Amniotic stem cell (primary cell): ENCODE results near the gene RAD51B.
A peak's percentile ranks its signal among the peaks of the same experiment; 100 is the strongest.
"Not testable (repeated sequence)": the region's sequence is repeated elsewhere in the genome, so short reads cannot be mapped to it uniquely, and the experiment has no call there.

Experiments
- DNase-seq: peaks from one replicate; lab custom pipeline; 2025; lab: John Stamatoyannopoulos, UW

RAD51B gene

DNA sequence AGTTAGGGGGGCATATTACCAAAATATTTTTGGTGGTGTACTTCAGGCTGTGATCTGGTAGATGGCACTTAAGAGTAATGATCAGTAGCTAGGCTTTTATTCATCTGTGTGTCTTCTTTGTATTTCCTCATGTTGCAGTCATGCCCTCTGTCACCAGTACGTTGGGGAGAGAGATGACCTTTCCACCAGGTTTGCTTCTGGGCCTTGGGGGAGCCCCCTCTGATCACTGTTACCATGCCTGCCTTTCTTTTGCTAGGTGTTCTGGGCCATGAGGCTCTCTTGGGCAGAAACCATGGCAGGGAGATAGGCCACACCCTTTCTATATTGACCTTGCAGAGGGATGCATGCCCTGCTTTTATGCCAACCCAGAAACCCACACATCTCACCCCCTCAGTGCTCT lies 208.5 kb downstream of the RAD51B start:
- DNase-seq: no peak

DNA sequence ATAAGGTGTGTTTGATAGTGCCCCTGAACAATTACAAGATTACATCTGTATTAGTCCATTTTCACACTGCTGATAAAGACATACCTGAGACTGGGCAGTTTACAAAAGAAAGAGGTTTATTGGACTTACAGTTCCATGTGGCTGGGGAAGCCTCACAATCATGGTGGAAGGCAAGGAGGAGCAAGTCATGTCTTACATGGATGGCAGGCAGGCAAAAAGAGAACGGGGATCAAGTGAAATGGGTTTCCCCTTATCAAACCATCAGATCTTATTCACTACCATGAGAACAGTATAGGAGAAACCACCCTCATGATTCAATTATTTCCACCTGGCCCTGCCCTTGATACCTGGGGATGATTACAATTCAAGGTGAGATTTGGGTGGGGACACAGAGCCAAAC lies 211.4 kb downstream of the RAD51B start:
- not testable (repeated sequence) for DNase-seq

DNA sequence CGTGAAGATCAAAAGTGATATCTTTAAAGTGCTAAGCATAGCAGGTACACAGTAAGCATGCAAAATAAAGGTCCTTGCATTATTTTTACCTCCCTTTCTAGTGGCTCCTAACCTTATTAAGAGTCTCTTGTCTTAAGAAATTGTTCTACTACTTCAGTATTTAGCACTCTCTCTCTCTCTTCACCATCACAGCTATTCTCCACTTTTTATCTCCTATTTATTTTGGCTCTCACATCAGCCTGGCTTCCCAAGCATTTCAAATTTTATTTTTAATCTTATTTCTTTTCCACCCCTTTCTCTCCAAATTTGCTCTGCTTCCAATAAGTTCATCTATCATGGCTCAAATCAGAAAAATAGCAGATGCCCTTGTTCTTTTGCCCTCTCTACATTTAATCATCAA lies 212.6 kb downstream of the RAD51B start:
- DNase-seq: no peak

DNA sequence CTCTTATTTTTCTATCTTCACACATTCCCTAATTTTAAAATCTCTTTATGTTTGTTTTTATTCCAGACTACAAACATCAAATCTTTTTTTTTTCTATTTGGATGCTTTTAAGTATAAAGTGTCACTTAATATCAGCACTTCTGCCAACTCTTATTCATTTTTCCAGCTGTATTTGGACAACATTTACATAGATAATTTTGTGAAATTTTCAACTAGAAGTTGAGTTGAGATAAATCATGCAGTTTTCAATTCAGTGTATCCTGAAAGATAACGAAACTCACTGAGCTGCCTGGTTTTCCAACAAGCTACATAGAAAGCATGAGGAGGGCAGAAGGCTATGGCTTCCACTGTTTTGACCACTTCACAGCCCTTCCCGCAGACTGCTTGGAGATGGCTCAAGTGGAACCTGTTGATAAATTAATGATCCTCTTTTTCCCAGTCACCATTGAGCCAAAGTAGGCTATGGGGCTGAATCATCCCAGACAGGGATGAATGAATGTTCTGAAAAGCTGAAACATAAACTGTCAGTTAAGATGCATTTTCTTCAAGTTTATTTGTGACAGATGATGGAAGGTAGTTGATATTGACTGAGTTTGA lies 213.9 kb downstream of the RAD51B start:
- no peak for DNase-seq

DNA sequence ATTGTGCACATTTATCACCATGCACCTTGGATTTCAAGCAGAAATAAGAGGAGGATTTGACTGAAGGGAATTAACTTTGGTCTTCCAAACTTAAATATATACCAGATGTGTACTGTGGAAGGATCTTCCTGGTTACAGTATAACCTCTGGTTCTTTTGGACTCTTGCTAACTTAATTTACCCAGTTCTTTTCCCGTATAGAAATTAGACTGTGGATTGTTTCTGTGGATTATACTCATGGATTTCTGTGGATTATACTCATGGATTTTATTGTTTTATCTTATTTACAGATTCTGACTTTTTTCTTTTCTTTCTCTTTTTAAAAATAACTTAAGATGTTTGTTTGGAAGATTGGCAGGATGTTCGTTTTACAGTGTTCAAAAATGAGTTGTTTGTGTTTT lies 215.3 kb downstream of the RAD51B start:
- DNase-seq: no peak

DNA sequence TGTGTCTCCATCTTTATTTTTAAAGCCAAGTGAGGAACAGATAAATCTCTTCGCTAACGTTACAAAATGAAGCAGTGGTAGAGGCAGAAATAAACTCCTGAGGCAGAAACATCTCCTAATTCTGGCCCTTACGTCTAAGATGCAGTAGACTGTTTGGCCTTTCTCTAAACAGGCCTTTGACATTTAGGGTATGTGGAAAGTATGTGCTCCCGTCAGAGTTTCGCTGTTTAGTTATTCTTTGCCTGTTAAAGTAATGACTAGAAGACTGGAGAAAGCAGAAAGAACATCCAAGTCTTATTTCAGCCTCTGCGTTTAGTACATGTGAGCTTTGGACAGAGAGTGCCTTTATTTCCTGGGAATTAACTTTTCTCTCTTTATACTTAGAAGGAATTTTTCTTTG lies 216.6 kb downstream of the RAD51B start:
- no peak for DNase-seq

DNA sequence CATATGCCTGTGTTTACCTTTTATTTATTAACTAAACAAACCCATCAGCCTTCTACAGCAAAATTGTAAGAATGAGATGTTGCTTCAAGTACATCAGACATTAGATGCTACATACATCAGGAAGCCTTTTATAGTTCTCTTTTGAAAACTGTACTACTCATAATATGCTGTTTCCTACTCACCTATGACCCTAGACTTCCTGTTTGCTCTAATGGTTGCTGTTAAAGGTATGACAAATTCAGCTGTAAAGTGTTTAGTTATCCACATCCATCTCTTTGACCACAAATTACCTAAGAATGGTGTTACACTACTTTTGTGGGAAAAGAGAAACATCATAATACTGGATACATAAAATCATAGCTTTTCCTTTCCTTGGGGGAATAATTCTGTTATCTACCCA lies 220.0 kb downstream of the RAD51B start:
- DNase-seq: no peak

DNA sequence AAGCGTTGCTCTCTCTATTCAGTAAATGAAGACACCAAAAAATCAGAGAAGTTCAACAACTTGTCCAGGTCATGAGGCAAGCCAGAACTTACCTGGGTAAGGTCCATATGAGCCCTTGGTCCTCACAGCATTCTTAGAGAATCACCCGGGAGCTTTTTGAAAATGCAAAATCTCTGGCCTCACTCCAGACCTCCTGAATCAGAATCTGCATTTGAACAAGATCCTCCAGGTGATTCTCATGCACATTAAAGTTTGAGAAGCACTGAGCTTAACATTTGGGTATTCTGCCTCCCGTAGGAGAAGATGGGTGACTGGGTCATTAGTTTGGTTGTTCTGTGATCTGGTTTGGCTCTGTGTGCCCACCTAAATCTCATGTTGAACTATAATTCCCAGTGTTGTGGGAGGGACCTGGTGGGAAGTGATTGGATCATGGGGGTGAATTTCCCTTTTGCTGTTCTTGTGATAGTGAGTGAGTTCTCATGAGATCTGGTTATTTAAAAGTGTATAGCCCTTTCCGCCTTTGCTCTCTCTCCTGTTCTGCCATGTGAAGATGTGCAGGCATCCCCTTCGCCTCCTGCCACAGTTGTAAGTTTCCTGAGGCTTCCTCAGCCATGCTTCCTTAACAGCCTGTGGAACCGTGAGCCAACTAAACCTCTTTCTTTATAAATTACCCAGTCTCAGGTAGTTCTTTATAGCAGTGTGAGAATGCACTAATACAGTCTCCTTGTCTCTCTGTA lies 221.2 kb downstream of the RAD51B start:
- no peak for DNase-seq

DNA sequence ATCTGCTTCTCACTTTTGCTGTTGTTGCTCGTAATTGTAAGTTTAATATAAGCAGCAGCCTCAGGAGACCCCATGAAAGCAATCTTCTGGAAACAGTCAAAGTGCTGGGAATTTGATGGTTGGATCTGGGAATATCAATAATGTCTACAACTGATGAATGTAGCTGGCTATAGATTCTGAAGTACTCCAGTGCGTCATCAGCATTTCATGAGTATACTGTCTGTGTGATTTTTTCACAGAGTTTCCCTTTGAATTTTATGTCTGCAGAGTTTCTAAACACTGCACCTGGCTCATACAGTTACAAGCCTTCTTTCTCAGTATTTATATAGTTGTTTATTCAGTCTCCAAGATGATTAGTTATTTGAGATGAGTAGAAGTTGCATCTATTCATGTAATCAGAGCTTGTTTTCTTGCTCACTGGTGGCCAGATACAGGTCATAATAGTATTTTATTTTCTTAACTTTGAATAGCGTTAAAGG lies 222.3 kb downstream of the RAD51B start:
- no peak for DNase-seq

DNA sequence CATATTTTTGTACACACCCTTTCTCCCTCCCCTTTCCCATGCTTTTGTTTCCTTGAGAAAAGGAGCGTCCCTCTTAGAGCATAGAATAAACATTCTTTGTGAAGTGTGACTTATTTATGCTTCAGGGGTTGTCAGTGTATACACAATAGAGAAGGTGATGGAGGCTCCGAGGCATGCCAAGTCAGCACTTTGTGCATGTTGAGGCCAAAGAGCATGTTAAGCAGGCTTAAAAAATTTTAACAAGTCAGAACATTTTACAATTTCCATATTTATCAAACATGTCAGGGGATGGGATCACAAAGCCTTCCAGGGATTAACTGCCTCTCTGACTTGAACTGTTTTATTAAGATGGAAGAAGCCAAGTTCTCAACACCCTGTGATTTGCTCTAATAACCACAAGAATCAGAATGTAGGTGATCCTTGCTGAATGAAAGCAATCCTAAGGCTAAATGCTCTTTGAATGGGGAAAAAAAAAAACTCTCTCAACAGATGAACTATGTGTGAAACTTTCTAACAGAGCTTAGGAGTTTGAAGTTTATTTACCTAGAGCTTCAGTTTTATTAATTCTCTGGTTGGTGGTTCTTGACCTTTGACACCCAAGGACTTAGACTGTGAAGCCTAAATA lies 223.1 kb downstream of the RAD51B start:
- DNase-seq: no peak

DNA sequence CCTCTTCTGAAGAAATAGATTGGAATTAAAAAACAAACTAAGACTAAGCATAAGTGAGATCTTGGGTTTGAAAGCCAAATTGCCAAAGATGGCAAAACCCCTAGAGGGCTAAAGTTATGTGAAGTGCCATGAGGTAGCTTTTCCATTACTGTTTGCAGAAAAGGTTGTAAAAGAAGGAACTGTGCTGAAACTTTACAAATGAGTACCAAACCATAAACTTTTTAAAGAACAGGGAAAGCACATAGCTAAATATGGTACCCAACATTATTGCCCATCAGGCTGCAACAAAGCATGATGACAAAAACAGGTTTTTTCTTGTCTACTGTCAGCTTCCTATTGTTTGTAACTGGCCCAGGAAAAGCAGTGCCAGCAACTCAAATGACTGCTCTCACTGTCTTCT lies 224.2 kb downstream of the RAD51B start:
- DNase-seq: no peak

DNA sequence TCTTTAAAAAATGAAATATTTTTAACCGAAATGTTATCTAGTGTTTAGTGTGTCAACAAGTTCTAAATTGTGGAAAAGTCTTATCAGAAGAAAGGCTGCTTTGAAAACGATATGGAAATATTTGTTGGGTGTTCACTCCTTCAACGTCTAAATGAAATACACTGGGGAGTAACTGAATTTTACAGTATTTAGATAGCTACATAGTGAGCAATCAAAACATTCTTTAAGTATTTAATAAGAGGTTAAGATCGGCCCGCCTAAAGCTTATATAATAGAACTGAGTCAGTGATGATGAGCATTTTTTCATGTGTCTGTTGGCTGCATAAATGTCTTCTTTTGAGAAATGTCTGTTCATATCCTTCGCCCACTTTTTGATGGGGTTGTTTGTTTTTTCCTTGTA lies 228.3 kb downstream of the RAD51B start:
- peak; percentile 22 for DNase-seq

DNA sequence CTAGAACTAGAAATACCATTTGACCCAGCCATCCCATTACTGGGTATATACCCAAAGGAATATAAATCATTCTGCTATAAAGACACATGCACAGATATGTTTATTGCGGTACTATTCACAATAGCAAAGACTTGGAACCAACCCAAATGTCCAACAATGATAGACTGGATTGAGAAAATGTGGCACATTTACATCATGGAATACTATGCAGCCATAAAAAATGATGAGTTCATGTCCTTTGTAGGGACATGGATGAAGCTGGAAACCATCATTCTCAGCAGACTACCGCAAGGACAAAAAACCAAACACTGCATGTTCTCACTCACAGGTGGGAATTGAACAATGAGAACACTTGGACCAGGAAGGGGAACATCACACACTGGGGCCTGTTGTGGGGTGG lies 229.2 kb downstream of the RAD51B start:
- DNase-seq: not testable (repeated sequence)

DNA sequence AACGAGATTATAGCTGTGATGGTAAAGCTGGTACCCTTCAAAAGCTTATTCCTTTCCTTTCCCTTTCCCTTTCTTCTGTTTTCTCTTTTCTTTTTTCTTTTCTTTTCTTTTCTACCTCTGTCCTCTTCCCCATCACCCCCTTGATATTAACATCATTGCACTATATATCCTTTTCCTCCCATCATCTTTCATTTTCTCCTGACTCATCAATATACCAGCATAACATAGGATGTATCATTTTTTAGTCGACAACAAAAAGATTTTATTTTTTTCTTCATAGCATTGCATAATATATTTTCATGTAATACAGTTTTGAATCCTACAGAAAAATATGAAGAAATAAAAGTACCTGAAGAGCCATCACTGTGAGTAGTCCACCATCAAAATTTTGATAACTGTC lies 230.6 kb downstream of the RAD51B start:
- no peak for DNase-seq

DNA sequence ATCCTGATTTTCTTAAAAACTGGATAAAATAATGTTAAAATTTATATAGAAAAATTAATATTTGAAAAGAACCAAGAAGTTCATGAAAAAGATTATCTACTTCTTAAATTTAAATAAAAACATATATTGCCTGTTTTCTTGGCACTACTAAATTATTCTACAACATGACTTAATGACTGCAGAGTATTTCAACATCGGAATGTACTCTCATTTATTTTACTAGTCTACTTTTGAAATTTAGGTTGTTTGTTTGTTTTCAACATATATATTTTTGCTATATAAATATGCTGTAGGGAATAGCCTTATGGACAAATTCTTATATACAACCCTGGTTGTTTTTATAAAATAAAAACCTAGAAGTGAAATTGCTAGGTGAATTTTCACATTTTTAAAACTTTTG lies 231.6 kb downstream of the RAD51B start:
- DNase-seq: no peak

DNA sequence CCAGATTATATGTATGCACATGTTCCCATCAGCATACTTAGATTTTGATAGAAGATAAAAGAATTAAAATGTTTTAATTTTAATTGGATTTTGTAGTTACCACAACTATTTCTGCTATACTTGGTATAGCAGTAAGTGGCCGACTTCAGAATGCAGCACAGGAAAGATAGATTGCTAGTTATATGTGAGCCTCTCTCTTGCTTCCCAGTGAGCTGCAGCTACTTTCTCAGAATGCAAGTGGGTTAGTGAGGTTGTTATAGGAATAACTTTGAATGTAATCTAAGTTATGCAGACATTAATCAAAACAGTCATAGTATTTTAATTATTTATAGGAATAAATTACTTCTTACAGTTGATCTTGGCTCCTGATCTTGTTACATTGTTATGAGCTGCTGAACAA lies 240.6 kb downstream of the RAD51B start:
- no peak for DNase-seq

DNA sequence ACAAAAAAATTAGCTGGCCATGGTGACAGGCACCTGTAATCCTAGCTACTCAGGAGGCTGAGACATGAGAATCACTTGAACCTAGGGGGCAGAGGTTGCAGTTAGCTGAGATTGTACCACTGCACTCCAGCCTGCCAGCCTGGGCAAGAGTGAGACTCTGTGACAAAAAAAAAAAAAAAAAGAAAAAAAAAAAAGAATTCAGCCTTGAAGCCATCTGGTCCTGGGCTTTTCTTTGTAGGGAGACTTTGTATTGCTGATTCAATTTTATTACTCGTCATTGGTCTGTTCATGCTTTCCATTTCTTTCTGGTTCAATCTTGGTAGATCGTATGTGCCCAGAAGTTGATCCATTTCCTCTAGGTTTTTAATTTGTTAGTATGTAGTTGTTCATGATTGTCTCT lies 243.1 kb downstream of the RAD51B start:
- no peak for DNase-seq

DNA sequence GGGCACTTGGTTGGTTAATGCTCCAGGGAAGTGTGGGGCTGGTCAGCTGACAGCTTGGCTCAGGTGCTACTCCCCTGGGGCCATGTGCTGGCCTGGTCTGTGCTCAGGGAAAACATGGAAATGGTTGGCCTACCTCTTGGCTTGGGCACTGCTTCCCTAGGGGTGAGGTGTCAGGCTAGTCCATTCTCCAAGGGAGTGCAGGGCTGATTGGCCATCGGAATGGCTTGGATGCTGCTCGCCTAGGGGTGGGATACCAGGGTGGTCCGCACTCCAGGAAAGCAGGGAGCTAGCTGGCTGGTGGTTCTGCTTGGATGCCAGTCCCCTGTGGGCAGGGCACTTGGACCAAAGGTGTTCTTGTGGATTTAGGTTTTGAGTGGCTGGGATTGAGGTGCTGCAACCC lies 245.7 kb downstream of the RAD51B start:
- DNase-seq: no peak

DNA sequence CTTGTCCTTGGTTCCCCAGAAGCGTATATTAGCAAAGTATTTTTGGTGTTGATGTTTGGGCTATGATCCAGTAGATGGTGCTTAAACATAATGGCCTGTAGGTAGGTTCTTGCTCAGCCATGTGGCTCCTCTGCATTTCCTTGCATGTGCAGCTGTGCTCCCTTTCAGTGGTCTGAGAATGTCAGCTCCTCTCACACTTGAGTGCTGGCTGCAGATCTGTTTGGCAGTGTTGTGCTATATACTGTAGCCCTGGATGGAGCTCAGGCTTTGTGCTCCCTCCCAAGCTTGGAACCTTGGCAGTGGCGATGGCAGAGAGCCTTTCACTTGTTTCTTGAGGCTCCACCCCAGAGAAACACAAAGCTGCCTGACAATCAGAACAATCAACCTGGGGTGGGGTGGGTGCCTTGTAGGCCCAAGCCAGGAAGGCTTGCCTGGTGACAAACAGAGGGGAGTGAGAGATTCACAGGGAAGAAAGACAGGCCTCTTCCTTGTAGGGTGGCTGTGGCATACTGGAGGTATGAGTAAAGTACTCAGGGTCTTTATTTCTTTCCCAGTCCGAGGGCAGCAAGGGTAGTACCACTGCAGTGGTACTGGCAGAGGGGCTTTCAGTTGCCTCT lies 255.3 kb downstream of the RAD51B start:
- no peak for DNase-seq

DNA sequence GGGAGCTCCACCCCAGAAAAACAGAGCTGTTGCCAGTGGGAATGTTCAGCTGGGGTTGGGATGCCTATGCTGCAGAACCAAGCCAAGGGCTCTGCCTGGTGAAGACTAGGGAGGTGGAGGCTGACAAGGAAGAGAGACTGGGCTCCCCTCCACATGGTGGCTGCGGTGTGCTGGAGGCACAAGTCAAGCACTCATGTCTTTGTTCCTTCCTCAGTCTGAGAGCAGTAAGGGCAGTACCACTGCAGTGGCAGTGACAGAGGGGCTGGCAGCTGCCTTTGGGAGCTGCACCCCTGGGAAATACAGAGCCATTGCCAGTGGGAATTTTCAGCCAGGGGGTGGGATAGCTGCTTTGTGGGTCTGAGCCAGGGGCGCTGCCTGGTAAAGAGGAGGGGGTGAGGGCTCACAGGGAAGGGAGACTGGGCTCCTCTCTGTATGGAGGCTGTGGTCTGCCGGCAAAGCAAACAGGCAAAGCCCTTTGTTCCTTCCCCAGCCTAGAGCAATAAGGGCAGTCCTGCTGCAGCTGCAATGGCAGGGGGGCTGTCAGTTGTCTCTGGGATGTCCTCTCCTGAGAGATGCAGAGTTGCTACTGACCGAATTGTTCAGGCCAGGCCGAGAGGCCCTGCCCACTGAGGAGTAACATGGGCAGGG lies 255.9 kb downstream of the RAD51B start:
- no peak for DNase-seq

DNA sequence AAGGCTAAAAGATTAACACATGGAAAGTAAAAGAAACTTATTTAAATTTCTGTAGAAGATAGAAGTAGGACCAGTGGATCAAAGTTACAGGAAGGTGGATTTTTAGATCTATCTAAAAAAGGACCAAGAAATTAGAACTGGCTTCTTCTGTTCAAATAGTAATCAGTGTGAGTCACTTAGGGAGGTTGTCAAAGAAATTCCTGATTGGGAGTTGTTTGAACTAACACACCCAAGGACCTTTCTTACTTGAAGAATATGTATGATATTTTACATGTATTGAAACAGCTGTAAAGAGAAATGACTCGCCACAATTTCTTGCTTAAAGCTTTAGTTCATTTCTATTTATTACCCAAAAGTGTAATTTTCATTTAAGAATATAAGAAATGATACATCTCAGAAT lies 256.9 kb downstream of the RAD51B start:
- no peak for DNase-seq

DNA sequence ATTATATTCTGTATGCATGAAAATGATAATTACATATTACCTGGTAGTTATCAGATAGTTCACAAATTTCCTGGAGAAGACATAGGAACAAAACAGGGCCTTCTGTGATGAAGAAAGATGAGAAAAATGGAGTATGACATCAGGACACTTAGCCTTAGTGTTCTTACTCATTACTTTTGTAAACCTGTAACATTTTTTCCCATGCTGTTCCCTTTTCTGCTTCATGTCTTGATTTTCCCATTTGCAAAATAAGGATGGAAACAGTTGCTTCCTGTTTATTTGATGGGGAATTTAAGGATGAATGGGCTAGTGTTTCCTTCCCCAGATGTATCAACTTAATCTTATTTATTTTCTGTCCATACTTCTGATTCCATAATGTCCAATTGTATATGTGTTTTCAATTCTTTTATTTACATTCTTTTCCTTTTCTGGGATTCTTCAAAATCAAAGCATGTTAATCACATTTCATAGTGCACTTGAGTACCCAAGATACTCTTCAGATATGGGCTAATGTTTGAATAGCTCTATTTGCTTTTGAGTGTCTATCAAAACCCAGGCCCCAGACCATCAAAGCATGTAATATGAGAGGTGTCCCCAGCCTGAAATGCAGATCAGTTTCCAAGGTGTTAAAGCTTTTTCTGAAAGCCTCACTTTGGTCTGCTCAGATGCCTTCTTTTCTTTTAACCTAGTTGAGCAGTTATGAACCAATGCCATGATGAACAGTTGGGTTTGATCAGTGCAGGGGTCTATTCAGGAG lies 260.5 kb downstream of the RAD51B start:
- DNase-seq: no peak
